Sciatic nerve (tissue), 2 donors: ENCODE data around the gene CXorf49. TPM values are rescaled to one million over a fixed set of nuclear protein-coding genes. Genes with fewer than 3 reads are reported as not detected.
"Not testable (repeated sequence)": the region's sequence is repeated elsewhere in the genome, so short reads cannot be mapped to it uniquely, and the experiment has no call there.

Experiments
- ATAC-seq: fragments of 200-7000 bp; cut with Tn5 transposase; one replicate; pipeline ENCODE4 v1.9.1; 2020; ENCODE audit warnings: mild to moderate bottlenecking, moderate library complexity
- DNase-seq: peaks from one replicate; pipeline ENCODE4 v3.0.0-alpha.2; 2020; ENCODE audit warnings: low spot score
- intact Hi-C: fragments of 100-400 bp; cut with DNase I; formaldehyde crosslinking; loops from one replicate; pipeline ENCODE4 v1.14.2; 2022
- total RNA-seq: library from RNA; stranded (reverse); fragmentation: NEBNext Ultra II Directional; extraction: Animal tissue kit (Norgen Biotek cat#: 25700); gene quantifications from one replicate; pipeline ENCODE4 v1.2.1, GENCODE V29; 2021
- donor health status: DM: no; HTN: no; CAD: no.
- donor health status: DM: no; HTN: no; CAD: no.

CXorf49 gene
- total RNA-seq, 1 donor from 2014 or later: not detected

GRCh38 chrX:71677195-71677594, 40.9 kb downstream of the CXorf49 start:
- intact Hi-C loops, DNase-seq, ATAC-seq: not testable (repeated sequence)

GRCh38 chrX:71676068-71676795, 41.9 kb downstream of the CXorf49 start:
- ATAC-seq, intact Hi-C loops: not testable (repeated sequence)
- DNase-seq: peak; percentile 47

- intact Hi-C loops, ATAC-seq, DNase-seq: not testable (repeated sequence)
Observed at GRCh38 chrX:71675636-71676035, 42.4 kb downstream of the CXorf49 start.

- ATAC-seq (no peak), DNase-seq (no peak)
- intact Hi-C loops: no loop called here
Observed at GRCh38 chrX:71671938-71672337, 46.1 kb downstream of the CXorf49 start.

- DNase-seq: no peak
- no peak for ATAC-seq
- intact Hi-C loops: no loop called here
Observed at GRCh38 chrX:71671043-71671780, 46.9 kb downstream of the CXorf49 start.

GRCh38 chrX:71669947-71670346, 48.1 kb downstream of the CXorf49 start:
- intact Hi-C loops, DNase-seq: not testable (repeated sequence)
- peak; percentile 61 for ATAC-seq

- no peak for ATAC-seq
- DNase-seq: no peak
- intact Hi-C loops: no loop called here
Observed at GRCh38 chrX:71669492-71669891, 48.6 kb downstream of the CXorf49 start.

- intact Hi-C loops: no loop called here
- DNase-seq: no peak
- no peak for ATAC-seq
Observed at GRCh38 chrX:71668248-71668595, 49.9 kb downstream of the CXorf49 start.

- ATAC-seq (no peak), DNase-seq (no peak)
- intact Hi-C loops: no loop called here
Observed at GRCh38 chrX:71667328-71668247, 50.5 kb downstream of the CXorf49 start, which contains the start of gene LOC101059915. Gene LOC101059915, plus strand, starts transcription at chrX:71667546.

GRCh38 chrX:71666240-71667223, 51.6 kb downstream of the CXorf49 start:
- ATAC-seq (no peak), DNase-seq (no peak)
- intact Hi-C loops: no loop called here

GRCh38 chrX:71665747-71666146, 52.3 kb downstream of the CXorf49 start:
- ATAC-seq (no peak), DNase-seq (no peak)

GRCh38 chrX:71664889-71665491, 53.1 kb downstream of the CXorf49 start:
- ATAC-seq (peak; percentile 38), DNase-seq (no peak)

More at GRCh38 chrX:71665747-71666146, 52.3 kb downstream of the CXorf49 start:
- intact Hi-C loops: no loop called here

More at GRCh38 chrX:71664889-71665491, 53.1 kb downstream of the CXorf49 start:
- intact Hi-C loops: no loop called here

Other genes with a start within 250 kb of the CXorf49 start
- 218 TPM for gene OGT, start 185.2 kb downstream of the CXorf49 start, total RNA-seq
- 3.6 TPM for gene GCNA, start 139.8 kb downstream of the CXorf49 start, total RNA-seq
- gene CXCR3, start 99.8 kb downstream of the CXorf49 start, total RNA-seq: 0.31 TPM
- not detected for gene CXorf49B, start 45.1 kb upstream of the CXorf49 start, total RNA-seq
- gene NHSL2, start 192.6 kb upstream of the CXorf49 start, total RNA-seq: 38.0 TPM